Measurements from ENCODE around the gene SNX9. TPM values are rescaled to one million over a fixed set of nuclear protein-coding genes. Genes with fewer than 3 reads are reported as not detected.

SNX9 gene
- total RNA-seq, 1 donor from 2014 or later, result 72.3 TPM

DNA sequence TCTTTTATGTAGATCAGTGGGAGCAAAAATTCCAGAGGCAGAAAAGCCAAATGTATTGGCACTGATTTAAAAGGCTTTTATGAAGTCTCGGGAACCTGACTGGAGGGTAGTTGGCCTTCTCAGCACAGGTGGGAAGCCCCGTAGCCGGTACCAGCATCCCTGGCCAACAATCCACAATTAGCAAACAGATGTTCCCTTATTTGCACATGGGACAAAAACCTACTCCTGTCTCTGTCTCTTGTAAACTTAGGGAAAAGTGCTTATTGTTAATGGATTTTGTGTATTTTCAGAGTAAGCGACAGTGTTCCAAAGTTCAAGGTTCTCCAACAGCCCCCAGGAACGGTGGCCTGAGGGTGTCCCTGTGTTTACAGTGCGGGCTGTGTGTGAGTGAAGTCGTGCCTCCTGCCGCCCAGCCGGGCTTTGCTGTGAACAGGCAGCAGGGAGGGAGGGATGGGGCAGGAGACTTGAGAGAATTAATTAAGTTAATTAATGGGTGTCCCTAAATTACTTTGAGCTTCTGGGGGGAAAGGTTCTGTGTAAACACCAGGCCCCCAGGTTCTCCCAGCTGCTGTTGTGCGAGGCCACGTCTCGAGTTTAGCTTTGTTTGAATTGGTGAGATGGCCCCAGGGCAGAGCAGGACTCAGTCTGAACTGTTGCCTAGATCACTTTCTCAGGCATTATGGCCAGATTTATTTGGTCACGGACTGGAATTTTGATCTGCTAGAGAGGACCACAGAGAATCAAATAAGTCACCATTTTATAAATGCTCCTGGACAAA is 162.5 kb downstream of the SNX9 start:
- DNase-seq (ENCODE audit: extremely low read depth, low read depth, low spot score), result no peak

DNA sequence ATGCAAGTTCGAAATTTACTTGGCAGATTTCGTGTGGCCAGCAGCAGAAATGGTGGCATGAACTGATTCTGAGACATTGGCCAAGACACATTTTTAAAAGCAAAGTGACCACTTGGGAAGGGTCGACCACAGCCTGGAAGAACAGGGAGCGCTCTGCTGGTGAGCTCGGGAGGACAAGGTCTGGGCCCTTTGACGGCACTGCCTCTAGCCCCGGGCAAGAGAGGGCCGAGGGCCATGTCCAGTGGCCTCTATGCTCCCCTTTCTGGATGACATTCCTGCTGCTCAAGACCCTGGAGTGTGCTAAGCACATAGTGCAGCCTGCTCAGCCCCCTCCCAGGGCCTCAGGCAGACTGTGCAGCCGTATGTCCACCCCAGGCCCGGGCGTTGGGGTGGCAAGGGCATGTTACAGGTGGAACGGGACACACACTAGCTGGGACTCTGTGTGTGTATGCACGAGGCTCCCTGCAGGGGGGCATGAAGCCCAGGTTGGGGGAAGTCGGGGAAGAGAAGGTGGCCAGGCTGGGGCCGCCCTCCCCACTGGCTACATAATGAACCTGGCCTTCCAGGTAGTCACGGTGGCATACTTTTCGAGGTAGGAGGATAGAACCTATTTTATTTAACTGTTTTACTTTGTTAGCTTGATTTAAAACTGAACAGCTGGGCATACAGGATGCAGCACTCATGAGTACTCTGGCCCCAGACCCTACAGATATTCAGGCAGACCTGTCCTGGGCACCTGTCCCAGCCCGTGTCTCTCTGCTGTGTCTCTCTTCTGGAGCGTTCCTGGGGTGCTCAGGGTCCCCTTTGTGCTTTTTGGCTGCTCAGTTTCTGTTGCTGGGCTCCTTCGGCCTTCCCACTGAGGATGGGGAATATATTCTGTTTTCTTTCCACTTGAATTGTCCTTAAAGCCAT is 165.0 kb downstream of the SNX9 start:
- no peak for DNase-seq (ENCODE audit: extremely low read depth, low read depth, low spot score)

DNA sequence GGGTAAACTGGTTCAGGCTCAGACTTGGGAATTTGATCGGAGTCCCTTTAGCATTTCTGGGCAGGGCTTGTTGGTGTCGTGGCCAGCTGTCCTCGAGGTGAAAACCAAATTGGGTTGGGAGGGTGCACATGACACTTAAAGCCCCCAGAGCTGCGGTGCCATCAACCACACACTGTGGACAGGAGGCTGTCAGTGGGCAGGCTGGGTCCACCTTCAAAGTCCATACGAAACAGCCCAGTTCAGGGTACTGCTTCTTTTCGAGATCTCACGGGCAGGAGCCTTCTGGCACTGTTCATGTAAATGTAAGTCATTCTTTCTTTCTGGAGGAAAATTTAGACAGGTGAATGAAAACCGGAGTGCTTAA is 165.6 kb downstream of the SNX9 start:
- no peak for DNase-seq (ENCODE audit: extremely low read depth, low read depth, low spot score)

DNA sequence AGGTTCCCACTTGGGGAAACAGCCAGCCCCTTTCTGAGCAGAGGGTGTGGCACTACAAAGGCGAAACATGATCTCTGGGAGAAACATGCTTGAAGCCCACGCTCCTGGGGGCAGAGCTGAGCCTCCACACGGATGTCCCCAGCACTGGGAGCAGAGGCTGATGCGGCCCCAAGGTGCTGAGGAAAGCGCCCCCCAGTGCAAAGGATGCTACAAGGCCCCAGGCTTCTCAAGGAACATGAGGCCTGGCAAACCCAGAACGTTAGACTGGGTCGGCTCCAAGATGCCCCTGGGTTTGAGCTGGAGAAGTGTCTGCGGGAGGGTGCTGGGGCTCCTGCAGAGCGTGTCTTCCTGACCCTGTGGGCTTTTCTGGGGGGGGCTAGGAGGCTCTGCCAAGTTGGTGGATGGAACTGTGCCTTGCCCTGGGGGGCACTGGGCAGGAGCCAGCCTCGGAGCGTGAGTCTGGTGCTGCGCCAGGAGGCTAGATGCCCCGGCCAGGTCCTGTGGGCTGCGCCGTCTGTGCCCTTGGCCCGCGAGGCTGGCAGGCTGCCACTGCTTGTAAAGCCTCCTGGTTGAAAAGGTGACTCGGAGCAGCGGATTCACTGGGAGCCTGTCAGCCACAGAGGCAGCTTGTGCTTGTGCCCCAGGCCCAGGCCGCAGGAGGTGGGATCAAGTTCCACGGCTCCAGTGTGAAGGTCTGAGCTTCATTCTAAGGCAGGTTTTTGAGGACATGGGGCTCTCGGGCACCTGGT is 166.7 kb downstream of the SNX9 start:
- DNase-seq (ENCODE audit: extremely low read depth, low read depth, low spot score), result no peak

DNA sequence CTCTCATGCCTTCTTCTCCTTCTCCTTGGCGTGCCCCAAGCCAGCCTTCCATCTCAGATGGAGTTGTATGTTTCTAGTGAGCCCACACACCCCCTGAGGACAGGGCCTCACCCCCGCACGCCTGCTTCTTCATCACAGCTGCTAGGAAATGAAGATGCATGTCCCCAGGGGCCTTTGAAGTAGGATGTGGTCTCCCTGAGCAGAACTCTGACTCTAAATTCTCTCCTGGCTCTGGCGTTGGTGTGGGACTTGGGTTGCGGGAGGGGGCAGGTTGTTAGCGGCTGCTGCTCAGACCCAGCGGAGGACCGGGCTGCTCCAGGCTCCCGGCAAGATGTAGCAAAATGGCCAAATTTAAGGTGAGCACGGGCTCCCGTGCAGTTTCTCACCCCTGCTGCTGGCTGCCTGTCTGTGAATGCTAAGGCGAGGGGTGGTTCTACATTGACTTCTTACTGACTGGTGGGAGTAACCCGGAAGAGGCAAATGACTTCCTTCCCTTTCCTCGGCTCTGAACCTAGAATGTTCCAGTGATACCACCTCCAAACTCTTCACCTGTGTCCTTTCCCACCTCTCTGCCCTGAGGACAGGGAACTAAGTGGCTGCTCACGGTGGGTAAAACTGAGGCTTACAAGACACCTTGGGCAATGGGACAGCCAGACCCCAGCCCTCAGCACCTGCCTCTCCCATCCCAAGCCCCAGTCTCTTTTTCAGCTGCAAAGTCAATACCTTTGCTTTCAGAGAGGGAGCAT is 167.4 kb downstream of the SNX9 start:
- DNase-seq (ENCODE audit: extremely low read depth, low read depth, low spot score), result no peak

DNA sequence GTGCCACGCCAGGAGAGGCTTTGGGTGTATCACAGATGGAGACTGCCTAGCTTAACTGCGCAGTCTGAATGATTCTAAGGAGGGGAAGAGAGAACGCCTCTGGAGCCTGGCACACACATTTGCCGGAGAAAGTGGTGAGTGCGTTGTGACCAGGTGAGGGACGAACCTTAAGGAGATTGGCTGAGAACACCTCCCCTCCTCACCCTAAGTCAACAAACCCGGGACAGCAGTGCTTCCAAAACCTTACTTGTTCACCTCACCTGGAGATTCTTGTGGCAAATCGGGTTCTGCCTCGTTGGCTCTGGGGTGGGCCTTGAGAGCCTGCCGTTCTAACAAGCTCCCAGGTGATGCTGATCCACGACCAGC is 168.0 kb downstream of the SNX9 start:
- DNase-seq (ENCODE audit: extremely low read depth, low read depth, low spot score), result no peak

DNA sequence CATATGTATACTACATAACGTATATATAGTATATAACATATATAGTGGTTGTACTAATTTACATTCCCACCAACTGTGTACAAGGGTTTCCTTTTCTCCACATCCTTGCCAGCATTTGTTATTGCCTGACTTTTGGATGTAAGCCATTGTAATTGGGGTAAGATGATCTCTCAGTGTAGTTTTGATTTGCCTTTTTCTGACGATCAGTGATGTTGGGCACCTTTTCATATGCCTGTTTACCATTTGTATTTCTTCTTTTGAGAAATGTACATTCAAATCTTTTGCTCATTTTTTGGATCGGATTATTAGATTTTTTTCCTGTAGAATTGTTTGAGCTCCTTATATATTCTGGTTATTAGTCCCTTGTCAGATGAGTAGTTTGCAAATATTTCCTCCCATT is 170.0 kb downstream of the SNX9 start:
- no peak for DNase-seq (ENCODE audit: extremely low read depth, low read depth, low spot score)

DNA sequence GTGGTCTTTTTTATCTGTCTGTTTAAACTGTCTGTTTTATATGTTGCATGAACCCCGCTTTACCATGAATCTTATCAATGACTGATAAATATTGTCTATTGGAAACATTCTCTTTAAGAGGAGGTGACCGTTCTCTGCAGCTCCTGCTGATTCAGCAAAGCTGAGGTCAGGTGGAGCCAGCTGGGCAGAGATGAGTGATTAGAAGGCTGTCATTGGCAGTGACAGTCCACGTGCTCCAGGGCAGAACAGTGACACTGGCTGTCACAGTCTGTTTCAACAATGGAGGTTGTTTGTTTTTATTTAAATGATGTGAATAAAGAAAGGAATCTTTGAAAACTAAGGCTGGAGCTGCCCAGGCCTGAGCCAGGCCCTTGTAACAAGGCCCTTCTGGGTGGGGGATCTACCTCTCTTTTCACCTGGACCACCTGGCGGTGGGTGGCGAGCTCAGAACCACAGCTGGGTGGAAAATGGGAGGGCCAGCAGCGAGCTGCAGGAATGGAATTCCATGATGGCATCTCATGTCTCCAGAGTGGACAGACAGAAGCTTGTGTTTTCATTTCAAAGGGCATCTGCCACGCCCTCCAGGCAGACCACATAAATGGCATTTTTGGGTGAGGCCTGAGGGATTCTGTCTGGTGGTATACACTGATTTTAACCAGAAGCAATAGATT is 171.2 kb downstream of the SNX9 start:
- DNase-seq (ENCODE audit: extremely low read depth, low read depth, low spot score), result no peak

Other genes with a start within 250 kb of the SNX9 start
- 90.2 and 104 TPM in 2 replicates for gene SYNJ2, start 158.6 kb downstream of the SNX9 start, total RNA-seq